ENCODE measurements around the gene LRRC4B. TPM values are rescaled to one million over a fixed set of nuclear protein-coding genes. Genes with fewer than 3 reads are reported as not detected.
"Not testable (repeated sequence)": the region's sequence is repeated elsewhere in the genome, so short reads cannot be mapped to it uniquely, and the experiment has no call there.

Gene LRRC4B
- total RNA-seq, 1 donor, result under 0.01 TPM

DNA sequence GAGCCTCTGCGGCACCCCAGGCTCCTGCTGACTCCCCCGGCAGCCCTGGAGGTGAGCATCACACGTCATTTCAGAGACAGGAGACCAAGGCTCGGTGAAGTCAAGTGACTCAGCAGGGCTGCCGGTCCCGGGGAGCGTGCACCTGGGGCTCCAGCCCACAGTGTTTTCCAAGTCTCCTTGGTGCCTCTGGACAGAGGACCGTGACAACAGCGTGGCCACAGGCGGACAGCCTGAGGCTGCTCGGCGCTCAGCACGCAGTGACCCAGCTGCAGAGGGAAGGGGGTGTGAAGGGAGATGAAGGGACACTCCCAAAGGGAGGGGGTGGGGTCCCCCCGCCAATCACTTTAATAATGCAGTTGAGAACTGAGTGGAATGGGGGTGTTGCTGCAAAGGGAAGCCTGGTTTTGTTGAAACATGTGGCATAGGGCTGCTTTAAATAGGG, 37.0 kb downstream of the LRRC4B start:
- no peak for DNase-seq (ENCODE audit: low read depth in 2 of 3, low spot score in 2 of 3)

DNA sequence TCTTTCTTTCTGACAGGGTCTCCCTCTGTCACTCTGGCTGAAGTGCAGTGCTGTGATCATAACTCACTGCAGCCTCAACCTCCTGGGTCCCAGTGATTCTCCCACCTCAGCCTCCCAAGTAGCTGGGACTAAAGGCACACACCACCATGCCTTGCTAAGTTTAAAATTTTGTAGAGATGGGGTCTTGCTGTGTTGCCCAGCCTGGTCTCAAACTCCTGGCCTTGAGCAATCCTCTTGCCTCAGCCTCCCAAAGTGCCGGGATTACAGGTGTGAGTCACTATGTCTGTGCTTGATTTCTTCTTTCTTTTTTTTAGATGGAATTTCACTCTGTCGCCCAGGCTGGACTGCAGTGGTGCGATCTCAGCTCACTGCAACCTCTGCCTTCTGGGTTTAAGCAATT, 40.2 kb downstream of the LRRC4B start:
- DNase-seq (ENCODE audit: low read depth in 2 of 3, low spot score in 2 of 3), result not testable (repeated sequence)

- DNase-seq (ENCODE audit: low read depth in 2 of 3, low spot score in 2 of 3), result no peak
These were observed 45.4 kb downstream of the LRRC4B start for GRCh38 chr19:50522881-50523280.

GRCh38 chr19:50520822-50521465, 47.3 kb downstream of the LRRC4B start:
- DNase-seq (ENCODE audit: low read depth in 2 of 3, low spot score in 2 of 3), result no peak

DNA sequence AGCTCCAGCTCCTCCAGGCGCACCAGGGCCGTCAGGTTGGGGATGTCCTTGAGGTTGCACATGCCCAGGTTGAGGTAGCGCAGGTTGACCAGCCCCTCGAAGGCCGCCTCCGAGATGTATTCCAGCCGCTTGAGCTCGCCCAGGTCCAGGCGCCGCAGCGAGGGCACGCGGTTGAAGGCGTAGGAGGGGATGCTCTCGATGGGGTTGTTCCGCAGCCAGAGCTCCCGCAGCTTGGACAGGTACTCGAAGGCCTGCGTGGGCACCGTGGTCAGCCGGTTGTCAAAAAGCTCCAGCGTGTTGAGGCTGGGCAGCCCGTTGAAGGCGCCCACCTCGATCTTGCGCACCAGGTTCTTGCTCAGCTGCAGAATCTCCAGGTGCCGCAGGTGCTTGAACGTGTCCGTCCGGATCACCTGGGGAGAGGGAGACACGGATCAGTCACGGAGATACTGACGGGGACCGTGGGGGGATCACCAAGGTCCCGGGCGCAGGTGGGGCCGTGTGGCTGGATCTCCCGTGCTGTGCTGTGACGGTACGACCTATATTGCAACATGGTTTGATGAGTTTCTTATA, 49.1 kb downstream of the LRRC4B start:
- no peak for DNase-seq (ENCODE audit: low read depth in 2 of 3, low spot score in 2 of 3)

- no peak for DNase-seq (ENCODE audit: low read depth in 2 of 3, low spot score in 2 of 3)
These were observed 49.9 kb downstream of the LRRC4B start for GRCh38 chr19:50518091-50519005.

GRCh38 chr19:50517704-50518075, 50.5 kb downstream of the LRRC4B start:
- no peak for DNase-seq (ENCODE audit: low read depth in 2 of 3, low spot score in 2 of 3)

- DNase-seq (ENCODE audit: low read depth in 2 of 3, low spot score in 2 of 3), result no peak
These were observed 51.1 kb downstream of the LRRC4B start for GRCh38 chr19:50516964-50517703.

GRCh38 chr19:50516456-50516855, 51.8 kb downstream of the LRRC4B start:
- DNase-seq (ENCODE audit: low read depth in 2 of 3, low spot score in 2 of 3), result no peak

- no peak for DNase-seq (ENCODE audit: low read depth in 2 of 3, low spot score in 2 of 3)
These were observed 53.1 kb downstream of the LRRC4B start for GRCh38 chr19:50515168-50515561.

DNA sequence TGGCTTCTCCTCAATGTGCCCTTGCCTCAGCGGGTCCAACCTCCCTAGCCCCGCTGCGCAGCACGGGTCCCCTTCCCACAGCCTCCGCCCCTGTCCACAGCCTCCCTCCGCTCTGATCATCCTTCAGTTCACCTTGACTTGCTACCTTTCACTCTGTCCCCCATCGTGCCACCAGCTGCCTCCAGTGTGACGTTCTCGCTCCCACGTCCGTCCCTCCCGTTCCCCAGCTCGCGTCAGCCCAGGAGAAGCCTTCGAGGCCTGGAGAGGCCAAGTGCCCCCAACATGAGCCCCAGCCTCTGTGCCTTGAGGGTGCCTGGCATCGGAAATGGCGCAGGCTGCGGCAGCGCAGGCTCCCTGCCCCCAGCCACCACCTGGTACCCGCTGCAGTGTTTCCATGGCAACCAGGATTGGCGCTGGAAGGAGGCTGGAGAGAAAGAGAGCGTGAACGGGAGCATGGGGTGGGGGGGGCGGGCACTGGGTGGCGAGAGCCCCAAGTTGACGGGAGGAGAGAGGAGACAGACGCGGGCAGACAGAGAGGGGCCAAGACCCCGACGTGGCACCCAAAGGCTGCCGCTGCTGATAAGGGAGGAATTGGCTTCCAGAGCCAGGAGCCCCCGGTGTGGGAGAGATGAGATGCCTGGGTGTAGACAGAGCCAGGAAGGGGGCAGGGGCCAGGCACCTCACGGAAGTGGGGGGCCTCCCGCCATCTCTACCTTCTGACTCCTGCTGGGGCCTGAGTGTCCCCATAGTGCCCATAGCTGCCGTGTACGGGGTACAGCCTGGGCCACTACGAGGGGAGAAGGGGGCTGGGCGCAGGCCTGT, 53.7 kb downstream of the LRRC4B start:
- DNase-seq (ENCODE audit: low read depth in 2 of 3, low spot score in 2 of 3), result no peak

- DNase-seq (ENCODE audit: low read depth in 2 of 3, low spot score in 2 of 3), result no peak
These were observed 54.4 kb downstream of the LRRC4B start, which contains the start of gene ASPDH for GRCh38 chr19:50513746-50514345. TSS of gene ASPDH (minus strand) at chr19:50513913. CDS start at chr19:50513823, 90 bp downstream.

- no peak for DNase-seq (ENCODE audit: low read depth in 2 of 3, low spot score in 2 of 3)
These were observed 55.1 kb downstream of the LRRC4B start for GRCh38 chr19:50512999-50513745.

- no peak for DNase-seq (ENCODE audit: low read depth in 2 of 3, low spot score in 2 of 3)
These were observed 55.9 kb downstream of the LRRC4B start for GRCh38 chr19:50512112-50512998.

DNA sequence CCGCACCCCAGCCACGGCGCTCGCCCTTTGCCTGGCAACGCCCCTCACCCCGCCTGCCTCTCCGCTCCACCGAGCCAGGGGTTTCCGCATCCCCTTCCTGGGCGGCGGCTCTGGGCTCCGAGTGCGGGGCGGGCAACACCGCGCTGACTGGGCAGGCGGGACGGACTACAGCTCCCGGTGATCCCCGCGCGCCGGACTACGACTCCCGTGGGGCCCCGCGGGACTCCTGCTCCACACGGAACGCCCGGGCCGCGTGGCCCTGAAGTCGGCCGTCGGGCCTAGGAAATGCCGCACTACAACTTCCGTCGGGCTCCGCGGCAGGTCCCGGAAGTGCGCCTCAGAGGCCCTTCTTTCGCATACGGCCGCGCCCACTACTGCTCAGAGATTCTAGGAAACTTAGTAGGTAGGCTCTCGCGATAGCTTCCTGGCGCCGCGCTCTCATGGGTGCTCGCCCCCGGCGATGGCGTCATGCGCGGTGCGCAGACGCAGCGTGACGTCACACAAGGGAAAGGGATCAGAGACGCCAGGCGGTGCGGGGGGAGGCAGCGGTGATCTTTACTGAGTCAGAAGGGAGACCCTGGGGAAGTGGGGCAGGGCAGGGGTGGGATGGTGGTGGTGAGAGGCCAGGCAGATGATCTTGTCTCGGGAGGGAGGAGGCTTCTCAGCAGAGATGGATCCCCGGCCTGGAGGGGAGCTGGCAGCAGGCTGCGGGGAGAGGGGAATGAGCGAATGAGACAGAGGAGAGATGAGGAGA, 57.0 kb downstream of the LRRC4B start, which contains the start of gene JOSD2:
TSS of gene JOSD2 (minus strand) at position 123 of the 754 bp plus-strand sequence. CDS start 760 bp downstream, outside the sequence.
- DNase-seq (ENCODE audit: low read depth in 2 of 3, low spot score in 2 of 3), result peak; percentile 93 to 100 (median 99)

DNA sequence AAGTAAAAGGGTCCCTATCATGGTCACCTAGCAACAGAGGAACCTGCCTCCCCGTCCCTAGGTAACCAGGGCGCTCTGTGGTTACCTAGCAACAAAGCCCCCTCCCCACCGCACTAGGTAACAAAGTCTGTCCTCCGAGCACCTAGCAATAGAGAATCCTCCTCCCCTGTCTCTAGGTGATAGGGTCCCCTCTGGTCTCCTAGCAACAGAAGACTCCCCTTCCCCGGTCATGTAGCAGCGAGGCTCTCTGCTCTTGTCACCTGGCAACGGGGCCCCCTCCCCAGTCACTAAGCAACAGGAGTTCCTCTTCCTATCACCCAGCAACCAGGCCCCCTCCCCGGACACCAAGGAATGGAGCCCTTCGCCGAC, 57.6 kb downstream of the LRRC4B start:
- DNase-seq (ENCODE audit: low read depth in 2 of 3, low spot score in 2 of 3), result peak in 1 of 3 donors; percentile 37

DNA sequence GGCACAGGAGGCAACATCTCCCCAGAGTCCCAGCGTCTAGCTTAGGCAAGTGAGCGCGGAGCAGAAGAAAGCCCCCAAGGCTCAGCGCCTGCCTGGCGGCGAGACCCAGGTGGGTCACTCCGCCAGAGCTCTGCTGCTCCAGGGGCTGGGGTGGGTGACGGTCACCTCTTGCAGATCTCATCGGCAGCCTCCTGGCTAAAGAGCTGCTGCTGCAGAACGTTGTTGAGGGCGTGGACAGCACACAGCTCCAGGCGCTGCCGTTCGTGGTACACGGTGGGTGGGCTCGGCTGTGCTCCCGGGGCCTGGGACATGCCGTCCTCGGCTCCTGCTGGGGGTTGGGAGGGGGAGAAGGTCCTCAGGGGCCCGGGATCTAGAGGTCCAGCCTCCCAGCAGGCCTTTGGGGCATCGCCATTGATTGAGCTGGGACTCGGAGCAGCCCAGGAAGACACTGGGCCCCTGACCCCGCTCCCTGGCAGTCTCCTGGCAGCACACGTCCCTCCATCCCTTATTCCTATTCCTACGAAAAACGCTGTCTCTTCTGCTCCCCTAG, 58.0 kb downstream of the LRRC4B start:
- DNase-seq (ENCODE audit: low read depth in 2 of 3, low spot score in 2 of 3), result no peak

Measured in hematopoietic multipotent progenitor cell (in vitro differentiated cells).